GM18861 (cell line): Measurements from ENCODE around the gene ANAPC1.
"Not testable (repeated sequence)": the region's sequence is repeated elsewhere in the genome, so short reads cannot be mapped to it uniquely, and the experiment has no call there.

Source experiments
- ATAC-seq: cut with Tn5 transposase; IDR thresholded peaks from one replicate; pipeline ENCODE4 v1.9.1; 2021; ENCODE audit not compliant: unreplicated experiment

The ANAPC1 gene

GRCh38 chr2:111735838-111736721 lies 147.9 kb downstream of the ANAPC1 start:
- ATAC-seq: not testable (repeated sequence)

GRCh38 chr2:111735420-111735819 lies 148.6 kb downstream of the ANAPC1 start:
- ATAC-seq: not testable (repeated sequence)

- not testable (repeated sequence) for ATAC-seq
Measured at GRCh38 chr2:111729812-111730458, 154.1 kb downstream of the ANAPC1 start.

GRCh38 chr2:111727611-111728110 lies 156.3 kb downstream of the ANAPC1 start:
- ATAC-seq: not testable (repeated sequence)

- ATAC-seq: peak; percentile 60
Measured at GRCh38 chr2:111725742-111726141, 158.3 kb downstream of the ANAPC1 start.

GRCh38 chr2:111719610-111720009 lies 164.4 kb downstream of the ANAPC1 start:
- not testable (repeated sequence) for ATAC-seq
